Putamen (tissue), 1 donor: ENCODE measurements around the gene RNASEH2B.

Experiments
- DNase-seq: peaks from one replicate; pipeline ENCODE4 v3.0.0-alpha.2; 2016; ENCODE audit warnings: low spot score

Gene RNASEH2B

GRCh38 chr13:50940509-50940908 is 30.9 kb downstream of the RNASEH2B start:
- no peak for DNase-seq

- no peak for DNase-seq
Measured at GRCh38 chr13:50941146-50941545, 31.6 kb downstream of the RNASEH2B start.

- no peak for DNase-seq
Measured at GRCh38 chr13:50942630-50943311, 33.2 kb downstream of the RNASEH2B start.

- DNase-seq, result no peak
Measured at GRCh38 chr13:50945669-50946068, 36.1 kb downstream of the RNASEH2B start.

- DNase-seq, result no peak
Measured at GRCh38 chr13:50948601-50949000, 39.0 kb downstream of the RNASEH2B start.

GRCh38 chr13:50950849-50951248 is 41.3 kb downstream of the RNASEH2B start:
- no peak for DNase-seq

- no peak for DNase-seq
Measured at GRCh38 chr13:50951366-50951765, 41.8 kb downstream of the RNASEH2B start.

GRCh38 chr13:50955241-50955640 is 45.6 kb downstream of the RNASEH2B start:
- no peak for DNase-seq

GRCh38 chr13:50955798-50956197 is 46.2 kb downstream of the RNASEH2B start:
- DNase-seq, result no peak

GRCh38 chr13:50957620-50958019 is 48.0 kb downstream of the RNASEH2B start:
- no peak for DNase-seq

- DNase-seq, result no peak
Measured at GRCh38 chr13:50969691-50970090, 60.1 kb downstream of the RNASEH2B start.

GRCh38 chr13:50970956-50971355 is 61.4 kb downstream of the RNASEH2B start:
- no peak for DNase-seq

- no peak for DNase-seq
Measured at GRCh38 chr13:50974268-50974667, 64.7 kb downstream of the RNASEH2B start.

GRCh38 chr13:50979187-50979586 is 69.6 kb downstream of the RNASEH2B start:
- no peak for DNase-seq

GRCh38 chr13:50981686-50982085 is 72.1 kb downstream of the RNASEH2B start:
- no peak for DNase-seq

- DNase-seq, result no peak
Measured at GRCh38 chr13:50989476-50989875, 79.9 kb downstream of the RNASEH2B start.

GRCh38 chr13:50990065-50990817 is 80.7 kb downstream of the RNASEH2B start:
- no peak for DNase-seq

- peak; percentile 4 for DNase-seq
Measured at GRCh38 chr13:50990818-50991506, 81.4 kb downstream of the RNASEH2B start.

- no peak for DNase-seq
Measured at GRCh38 chr13:50991579-50992521, 82.3 kb downstream of the RNASEH2B start.

GRCh38 chr13:50993371-50993770 is 83.8 kb downstream of the RNASEH2B start:
- DNase-seq, result no peak

- no peak for DNase-seq
Measured at GRCh38 chr13:50993934-50994333, 84.3 kb downstream of the RNASEH2B start.

GRCh38 chr13:50994651-50995050 is 85.1 kb downstream of the RNASEH2B start:
- no peak for DNase-seq
